Astrocyte (in vitro differentiated cells and primary cell): ENCODE results near the gene HSPA1A. TPM values are rescaled to one million over a fixed set of nuclear protein-coding genes. Genes with fewer than 3 reads are reported as not detected.
"Not testable (repeated sequence)": the region's sequence is repeated elsewhere in the genome, so short reads cannot be mapped to it uniquely, and the experiment has no call there.

Experiments used
- DNase-seq: peaks from one replicate; pipeline ENCODE4 v3.0.0-alpha.2; 2010; ENCODE audit warnings: low read depth
- FAIRE-seq: peaks from 2 replicates; lab custom pipeline; 2011; peaks lifted over from hg19 to GRCh38; lab: Jason Lieb, UNC
- H2AFZ ChIP-seq: 2 replicates; pipeline ENCODE4 v1.6.0; 2012; ENCODE audit warnings: low read depth, low read length, inconsistent platforms
- H3K27ac ChIP-seq: 2 replicates; pipeline ENCODE4 v1.5.1; 2011; ENCODE audit warnings: low read depth, low read length, inconsistent platforms
- H3K27me3 ChIP-seq: 2 replicates; pipeline ENCODE4 v1.6.0; 2011; ENCODE audit warnings: low read length, inconsistent platforms; ENCODE audit not compliant: insufficient read depth
- H3K36me3 ChIP-seq: 2 replicates; pipeline ENCODE4 v1.5.1; 2011; ENCODE audit warnings: low read length, inconsistent platforms; ENCODE audit not compliant: insufficient read depth
- H3K4me1 ChIP-seq: 2 replicates; pipeline ENCODE4 v1.5.1; 2011; ENCODE audit warnings: low read length, inconsistent platforms; ENCODE audit not compliant: insufficient read depth
- H3K4me2 ChIP-seq: 2 replicates; pipeline ENCODE4 v1.6.0; 2012; ENCODE audit warnings: low read length, inconsistent platforms
- H3K4me3 ChIP-seq: 2 replicates; pipeline ENCODE4 v1.5.1; 2011; ENCODE audit warnings: low read depth, mild to moderate bottlenecking, low read length, inconsistent platforms; ENCODE audit not compliant: insufficient read depth
- H3K79me2 ChIP-seq: 2 replicates; pipeline ENCODE4 v1.6.0; 2012; ENCODE audit warnings: mild to moderate bottlenecking, low read length, inconsistent platforms; ENCODE audit not compliant: insufficient read depth
- H3K9ac ChIP-seq: 2 replicates; pipeline ENCODE4 v1.6.0; 2012; ENCODE audit warnings: mild to moderate bottlenecking, low read length, inconsistent platforms
- H3K9me3 ChIP-seq: 2 replicates; pipeline ENCODE4 v1.5.1; 2012; ENCODE audit warnings: low read depth, mild to moderate bottlenecking, low read length, inconsistent platforms; ENCODE audit not compliant: insufficient read depth
- H4K20me1 ChIP-seq: 2 replicates; pipeline ENCODE4 v1.6.0; 2012; ENCODE audit warnings: low read length, inconsistent platforms; ENCODE audit not compliant: insufficient read depth
- H3K27ac Mint-ChIP-seq: one replicate; pipeline ENCODE4 v1.8.0; 2021; ENCODE audit warnings: mild to moderate bottlenecking, mixed read lengths; ENCODE audit not compliant: unreplicated experiment
- H3K27me3 Mint-ChIP-seq: one replicate; pipeline ENCODE4 v1.8.0; 2021; ENCODE audit warnings: low read depth, mixed read lengths; ENCODE audit not compliant: unreplicated experiment
- H3K36me3 Mint-ChIP-seq: one replicate; pipeline ENCODE4 v1.8.0; 2021; ENCODE audit warnings: low read depth, mixed read lengths; ENCODE audit not compliant: unreplicated experiment
- H3K4me1 Mint-ChIP-seq: one replicate; pipeline ENCODE4 v1.8.0; 2021; ENCODE audit warnings: low read depth, mixed read lengths; ENCODE audit not compliant: unreplicated experiment
- H3K4me3 Mint-ChIP-seq: one replicate; pipeline ENCODE4 v1.8.0; 2021; ENCODE audit warnings: mild to moderate bottlenecking, moderate library complexity, mixed read lengths; ENCODE audit not compliant: unreplicated experiment
- H3K9me3 Mint-ChIP-seq: one replicate; pipeline ENCODE4 v1.8.0; 2021; ENCODE audit warnings: mild to moderate bottlenecking, mixed read lengths; ENCODE audit not compliant: unreplicated experiment
- EZH2 ChIP-seq: IDR thresholded peaks from 2 replicates; pipeline ENCODE4 v1.6.1; 2012; ENCODE audit warnings: mild to moderate bottlenecking, low read length, inconsistent platforms; ENCODE audit not compliant: insufficient read depth
- total RNA-seq: library from RNA; stranded (reverse); gene quantifications from 2 replicates; pipeline ENCODE4 v1.2.1, GENCODE V29; 2021
- TF ChIP-seq, protein P1 (sequence below): IDR thresholded peaks from 2 replicates; pipeline ENCODE4 v1.5.1; 2011; ENCODE audit warnings: low read depth, mild to moderate bottlenecking, inconsistent platforms, low read length, moderate library complexity; ENCODE audit not compliant: insufficient read depth

Gene HSPA1A
- total RNA-seq, 1 donor from 2014 or later, result 52.7 TPM

DNA sequence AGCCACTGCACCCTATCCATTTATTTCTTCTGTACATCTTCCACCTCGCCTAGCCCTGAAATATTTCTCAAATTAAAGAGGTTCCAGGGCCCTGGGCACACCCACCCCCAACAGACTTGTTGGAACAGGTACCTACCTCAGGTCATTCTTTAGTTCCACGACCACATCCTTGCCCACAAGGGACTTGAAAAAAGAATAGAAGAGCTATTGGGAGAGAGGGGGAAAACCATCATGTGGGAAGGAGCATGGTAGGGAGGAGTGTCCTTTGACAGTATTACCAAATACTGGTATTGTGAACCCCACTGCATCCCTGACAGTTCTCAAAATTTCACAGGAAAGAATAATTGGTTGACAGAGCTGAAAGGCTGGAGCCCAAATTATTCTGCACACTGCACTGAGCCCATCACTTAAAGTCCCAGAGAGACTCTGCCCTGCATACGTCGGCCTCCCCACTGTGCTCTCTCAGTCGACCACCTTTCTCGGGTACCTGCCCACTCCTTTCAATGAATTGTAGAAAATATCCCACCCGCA is 9.3 kb upstream of the HSPA1A start:
- Histone ChIP-seq H4K20me1 (no peaks in the 10 kb centered on the region), H3K36me3 (peaks cover 5% of the 10 kb centered on the region), H2AFZ (peak overlapping the region; percentile 74), H3K27ac (peak overlapping the region; percentile 71), H3K4me1 (peaks cover 7% of the 10 kb centered on the region), H3K27me3 (no peaks in the 10 kb centered on the region), H3K4me3 (peak overlapping the region; percentile 80), H3K9me3 (no peaks in the 10 kb centered on the region), H3K4me2 (peak overlapping the region; percentile 95), H3K9ac (peak overlapping the region; percentile 91), H3K79me2 (peaks cover 27% of the 10 kb centered on the region)
- TF ChIP-seq, protein P1, sequence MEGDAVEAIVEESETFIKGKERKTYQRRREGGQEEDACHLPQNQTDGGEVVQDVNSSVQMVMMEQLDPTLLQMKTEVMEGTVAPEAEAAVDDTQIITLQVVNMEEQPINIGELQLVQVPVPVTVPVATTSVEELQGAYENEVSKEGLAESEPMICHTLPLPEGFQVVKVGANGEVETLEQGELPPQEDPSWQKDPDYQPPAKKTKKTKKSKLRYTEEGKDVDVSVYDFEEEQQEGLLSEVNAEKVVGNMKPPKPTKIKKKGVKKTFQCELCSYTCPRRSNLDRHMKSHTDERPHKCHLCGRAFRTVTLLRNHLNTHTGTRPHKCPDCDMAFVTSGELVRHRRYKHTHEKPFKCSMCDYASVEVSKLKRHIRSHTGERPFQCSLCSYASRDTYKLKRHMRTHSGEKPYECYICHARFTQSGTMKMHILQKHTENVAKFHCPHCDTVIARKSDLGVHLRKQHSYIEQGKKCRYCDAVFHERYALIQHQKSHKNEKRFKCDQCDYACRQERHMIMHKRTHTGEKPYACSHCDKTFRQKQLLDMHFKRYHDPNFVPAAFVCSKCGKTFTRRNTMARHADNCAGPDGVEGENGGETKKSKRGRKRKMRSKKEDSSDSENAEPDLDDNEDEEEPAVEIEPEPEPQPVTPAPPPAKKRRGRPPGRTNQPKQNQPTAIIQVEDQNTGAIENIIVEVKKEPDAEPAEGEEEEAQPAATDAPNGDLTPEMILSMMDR, result no peak
- TF ChIP-seq EZH2, result no peak
- Mint-ChIP-seq H3K9me3 (no peaks in the 10 kb centered on the region), H3K27me3 (no peaks in the 10 kb centered on the region), H3K27ac (peak overlapping the region; percentile 56), H3K4me3 (peak overlapping the region; percentile 93), H3K4me1 (peaks cover 2% of the 10 kb centered on the region), H3K36me3 (peaks cover 1% of the 10 kb centered on the region)
- FAIRE-seq (no peak), DNase-seq (no peak)

DNA sequence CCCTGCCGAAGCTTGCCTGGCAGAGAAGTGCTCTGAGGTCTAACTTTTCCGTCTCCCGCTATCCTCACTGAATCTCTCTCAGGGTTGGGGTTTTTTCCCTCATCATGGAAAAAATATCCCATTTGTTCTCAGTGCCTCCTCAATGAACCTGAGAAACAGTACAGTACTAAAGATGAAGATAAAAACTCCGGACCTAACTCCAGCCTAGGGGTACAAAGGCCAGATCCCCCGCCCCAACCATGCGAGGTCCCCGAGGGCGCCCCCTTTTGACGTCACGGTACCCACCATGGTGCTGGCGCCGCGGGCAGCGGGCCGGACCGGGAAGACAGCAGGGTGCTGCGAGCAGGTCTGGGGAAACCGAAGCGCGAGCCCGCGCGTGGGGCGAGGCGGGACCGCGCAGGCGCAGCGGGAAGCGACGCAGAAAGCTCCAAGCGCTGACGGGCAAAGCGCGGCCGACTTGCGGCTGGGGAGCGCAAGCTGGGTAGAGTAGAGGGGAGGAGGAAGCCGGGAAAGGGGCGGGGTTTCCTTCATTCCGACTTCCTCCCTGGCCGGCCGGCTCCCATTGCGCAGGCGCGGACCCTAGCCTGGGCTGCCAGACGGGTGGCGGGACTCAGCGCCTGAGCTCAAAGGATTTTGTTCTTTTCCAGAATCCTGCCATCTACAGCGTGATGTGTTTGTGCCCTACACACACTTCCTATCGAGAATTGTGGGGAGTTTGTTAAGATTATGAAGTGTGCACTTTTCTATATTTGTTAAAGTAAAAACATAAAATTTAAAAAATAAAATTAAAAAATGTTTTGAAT is 8.7 kb upstream of the HSPA1A start, which contains the start of gene LSM2:
Gene LSM2, minus strand, starts transcription at position 497 of the 803 bp plus-strand sequence. Its CDS starts 209 bp downstream, at position 288.
- H3K27me3 Mint-ChIP-seq, result no peaks in the 10 kb centered on the region
- H3K9ac ChIP-seq, result peak within 1 kb of the TSS; percentile 91
- peaks cover 1% of the 10 kb centered on the region for H3K36me3 Mint-ChIP-seq
- H4K20me1 ChIP-seq, result no peaks in the 10 kb centered on the region
- no peak for TF ChIP-seq EZH2
- TF ChIP-seq, protein P1, result no peak
- H3K27ac ChIP-seq, result peak within 1 kb of the TSS; percentile 71
- no peaks in the 10 kb centered on the region for H3K9me3 ChIP-seq
- H3K79me2 ChIP-seq, result peaks cover 24% of the 10 kb centered on the region
- no peak for FAIRE-seq
- peaks cover 2% of the 10 kb centered on the region for H3K4me1 Mint-ChIP-seq
- peaks cover 7% of the 10 kb centered on the region for H3K4me1 ChIP-seq
- H3K4me2 ChIP-seq, result peak within 1 kb of the TSS; percentile 95
- peak within 1 kb of the TSS; percentile 74 for H2AFZ ChIP-seq
- H3K9me3 Mint-ChIP-seq, result no peaks in the 10 kb centered on the region
- H3K4me3 Mint-ChIP-seq, result peak within 1 kb of the TSS; percentile 93
- peak within 1 kb of the TSS; percentile 80 for H3K4me3 ChIP-seq
- H3K27ac Mint-ChIP-seq, result peak within 1 kb of the TSS; percentile 87
- H3K27me3 ChIP-seq, result no peaks in the 10 kb centered on the region
- H3K36me3 ChIP-seq, result peaks cover 5% of the 10 kb centered on the region
- peak; percentile 87 for DNase-seq

DNA sequence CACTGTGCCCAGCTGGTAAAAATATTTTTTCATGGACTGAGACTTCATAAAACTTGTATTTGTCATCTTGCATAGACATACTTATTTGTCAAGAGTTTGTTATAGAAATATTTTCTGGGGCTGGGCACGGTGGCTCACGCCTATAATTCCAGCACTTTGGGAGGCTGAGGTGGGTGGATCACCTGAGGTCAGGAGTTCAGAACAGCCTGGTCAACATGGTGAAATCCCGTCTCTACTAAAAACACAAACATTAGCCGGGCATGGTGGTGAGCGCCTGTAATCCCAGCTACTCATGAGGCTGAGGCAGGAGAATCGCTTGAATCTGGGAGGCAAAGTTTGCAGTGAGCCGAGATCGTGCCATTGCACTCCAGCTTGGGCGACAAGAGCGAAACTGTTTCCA is 6.7 kb upstream of the HSPA1A start:
- not testable (repeated sequence) for H3K4me3 Mint-ChIP-seq, H3K4me2 ChIP-seq, H4K20me1 ChIP-seq, H3K9me3 ChIP-seq, H3K27me3 Mint-ChIP-seq, H3K4me1 ChIP-seq, FAIRE-seq, H3K27ac ChIP-seq, H3K9me3 Mint-ChIP-seq, H3K9ac ChIP-seq, H3K4me1 Mint-ChIP-seq, H3K4me3 ChIP-seq, H3K27me3 ChIP-seq, H3K36me3 ChIP-seq, H2AFZ ChIP-seq, H3K27ac Mint-ChIP-seq, H3K36me3 Mint-ChIP-seq, DNase-seq
- peaks cover 20% of the 10 kb centered on the region for H3K79me2 ChIP-seq
